Panc1 (cell line): ENCODE measurements around the gene SHMT1.
A peak's percentile ranks its signal among the peaks of the same experiment; 100 is the strongest.

Source experiments
- CTCF ChIP-seq: fragments of 450-650 bp; IDR thresholded peaks from 2 replicates; pipeline ENCODE4 v1.5.1; 2017; ENCODE audit warnings: mild to moderate bottlenecking
- POLR2AphosphoS5 ChIP-seq: IDR thresholded peaks from 2 replicates; pipeline ENCODE4 v1.6.1; 2012; ENCODE audit warnings: mild to moderate bottlenecking, low read depth, low read length, moderate library complexity
- SIN3A ChIP-seq: IDR thresholded peaks from 2 replicates; pipeline ENCODE4 v1.6.1; 2012; ENCODE audit warnings: low read depth, mild to moderate bottlenecking, low read length, moderate library complexity, borderline replicate concordance; ENCODE audit not compliant: insufficient read depth
- TCF7L2 ChIP-seq: IDR thresholded peaks from 2 replicates; pipeline ENCODE4 v1.6.1; 2011; ENCODE audit warnings: mild to moderate bottlenecking, low read depth, low read length, inconsistent platforms
- TF ChIP-seq, protein P1 (sequence below), 2 experiments: IDR thresholded peaks; 2 replicates each; pipeline ENCODE4 v1.6.1; 2011 to 2012; ENCODE audit warnings: low read depth in 2 of 2, control low read depth in 1 of 2, low read length in 1 of 2, mild to moderate bottlenecking in 1 of 2, moderate library complexity in 1 of 2; ENCODE audit not compliant: insufficient read depth in 1 of 2

- no peak for TF ChIP-seq CTCF
- TF ChIP-seq SIN3A: 0 out of 2 replicates have a peak, but pooled peaks have one; percentile 38
- TF ChIP-seq POLR2AphosphoS5: no peak
- TF ChIP-seq, protein P1, sequence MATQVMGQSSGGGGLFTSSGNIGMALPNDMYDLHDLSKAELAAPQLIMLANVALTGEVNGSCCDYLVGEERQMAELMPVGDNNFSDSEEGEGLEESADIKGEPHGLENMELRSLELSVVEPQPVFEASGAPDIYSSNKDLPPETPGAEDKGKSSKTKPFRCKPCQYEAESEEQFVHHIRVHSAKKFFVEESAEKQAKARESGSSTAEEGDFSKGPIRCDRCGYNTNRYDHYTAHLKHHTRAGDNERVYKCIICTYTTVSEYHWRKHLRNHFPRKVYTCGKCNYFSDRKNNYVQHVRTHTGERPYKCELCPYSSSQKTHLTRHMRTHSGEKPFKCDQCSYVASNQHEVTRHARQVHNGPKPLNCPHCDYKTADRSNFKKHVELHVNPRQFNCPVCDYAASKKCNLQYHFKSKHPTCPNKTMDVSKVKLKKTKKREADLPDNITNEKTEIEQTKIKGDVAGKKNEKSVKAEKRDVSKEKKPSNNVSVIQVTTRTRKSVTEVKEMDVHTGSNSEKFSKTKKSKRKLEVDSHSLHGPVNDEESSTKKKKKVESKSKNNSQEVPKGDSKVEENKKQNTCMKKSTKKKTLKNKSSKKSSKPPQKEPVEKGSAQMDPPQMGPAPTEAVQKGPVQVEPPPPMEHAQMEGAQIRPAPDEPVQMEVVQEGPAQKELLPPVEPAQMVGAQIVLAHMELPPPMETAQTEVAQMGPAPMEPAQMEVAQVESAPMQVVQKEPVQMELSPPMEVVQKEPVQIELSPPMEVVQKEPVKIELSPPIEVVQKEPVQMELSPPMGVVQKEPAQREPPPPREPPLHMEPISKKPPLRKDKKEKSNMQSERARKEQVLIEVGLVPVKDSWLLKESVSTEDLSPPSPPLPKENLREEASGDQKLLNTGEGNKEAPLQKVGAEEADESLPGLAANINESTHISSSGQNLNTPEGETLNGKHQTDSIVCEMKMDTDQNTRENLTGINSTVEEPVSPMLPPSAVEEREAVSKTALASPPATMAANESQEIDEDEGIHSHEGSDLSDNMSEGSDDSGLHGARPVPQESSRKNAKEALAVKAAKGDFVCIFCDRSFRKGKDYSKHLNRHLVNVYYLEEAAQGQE (IDR thresholded peaks at IDR 0.05; ENCODE audit: insufficient read depth in 1 of 2, low read depth in 2 of 2, low read length in 1 of 2): no peak
- TF ChIP-seq TCF7L2: no peak
Measured at GRCh38 chr17:18363101-18364049, at the start of gene SHMT1.
